CD4-positive, alpha-beta memory T cell (primary cell): ENCODE measurements around the gene C1QL4. TPM values are rescaled to one million over a fixed set of nuclear protein-coding genes. Genes with fewer than 3 reads are reported as not detected.

Source experiments
- CTCF ChIA-PET: fragments of 350-600 bp; sonication (Branson Sonifier 250); formaldehyde crosslinking; loops from one replicate; lab custom pipeline; 2021; ENCODE audit warnings: inconsistent platforms; ENCODE audit not compliant: partially characterized antibody; lab: Charles Lee
- POLR2A ChIA-PET: fragments of 350-600 bp; sonication (Branson Sonifier 250); formaldehyde crosslinking; loops from one replicate; lab custom pipeline; 2021; ENCODE audit not compliant: partially characterized antibody; lab: Charles Lee
- DNase-seq, 5 donors: peaks; one replicate each; pipeline versions ENCODE4 v3.0.0 to v3.0.0-alpha.2; 2020 to 2022; ENCODE audit warnings: mixed read lengths in 1 of 5
- H3K27ac ChIP-seq: one replicate; pipeline ENCODE4 v1.7.0; 2013; ENCODE audit warnings: low read depth, low read length
- H3K27me3 ChIP-seq: 2 replicates; pipeline ENCODE4 v1.7.0; 2013; ENCODE audit warnings: mild to moderate bottlenecking, low read length, moderate library complexity; ENCODE audit not compliant: insufficient read depth
- H3K36me3 ChIP-seq: 2 replicates; pipeline ENCODE4 v1.7.0; 2013; ENCODE audit warnings: mild to moderate bottlenecking, low read length, moderate library complexity; ENCODE audit not compliant: insufficient read depth
- H3K4me1 ChIP-seq: 2 replicates; pipeline ENCODE4 v1.7.0; 2013; ENCODE audit warnings: mild to moderate bottlenecking, low read length, moderate library complexity; ENCODE audit not compliant: insufficient read depth
- H3K4me3 ChIP-seq, 2 donors: one replicate each; pipeline ENCODE4 v1.7.0; 2013; ENCODE audit warnings: low read length in 2 of 2, mild to moderate bottlenecking in 1 of 2
- H3K9me3 ChIP-seq, 2 donors: one replicate each; pipeline ENCODE4 v1.7.0; 2013; ENCODE audit warnings: low read length in 2 of 2, control low read depth in 1 of 2; ENCODE audit not compliant: control insufficient read depth in 1 of 2
- H3K27ac Mint-ChIP-seq, 7 donors: one replicate each; pipeline ENCODE4 v1.8.0; 2020 to 2021; ENCODE audit warnings: mixed read lengths in 7 of 7, mild to moderate bottlenecking in 6 of 7, inconsistent platforms in 3 of 7, moderate library complexity in 3 of 7
- H3K27me3 Mint-ChIP-seq, 2 donors: one replicate each; pipeline ENCODE4 v1.8.0; 2020 to 2021; ENCODE audit warnings: mixed read lengths in 2 of 2
- H3K36me3 Mint-ChIP-seq, 2 donors: one replicate each; pipeline ENCODE4 v1.8.0; 2020 to 2021; ENCODE audit warnings: mixed read lengths in 2 of 2, inconsistent platforms in 1 of 2, mild to moderate bottlenecking in 1 of 2
- H3K4me1 Mint-ChIP-seq, 4 donors: one replicate each; pipeline ENCODE4 v1.8.0; 2020 to 2021; ENCODE audit warnings: mixed read lengths in 4 of 4, mild to moderate bottlenecking in 1 of 4
- H3K4me3 Mint-ChIP-seq, 8 donors: one replicate each; pipeline ENCODE4 v1.8.0; 2020 to 2021; ENCODE audit warnings: mixed read lengths in 8 of 8, mild to moderate bottlenecking in 7 of 8, moderate library complexity in 6 of 8, inconsistent platforms in 3 of 8
- H3K9me3 Mint-ChIP-seq, 8 donors: one replicate each; pipeline ENCODE4 v1.8.0; 2020 to 2021; ENCODE audit warnings: mixed read lengths in 8 of 8, mild to moderate bottlenecking in 5 of 8, inconsistent platforms in 3 of 8, moderate library complexity in 1 of 8
- intact Hi-C: fragments of 100-400 bp; cut with micrococcal nuclease; formaldehyde crosslinking; loops from one replicate; pipeline ENCODE4 v1.15.1; 2023
- polyA plus RNA-seq, 2 donors: library from polyadenylated mRNA; unstranded; fragments of 300-500 nt; fragmentation: Illumina TruSeq; gene quantifications; one replicate each; pipeline ENCODE4 v1.2.3, GENCODE V29; 2021
- total RNA-seq, 2 experiments: library from RNA; stranded (reverse); gene quantifications; one replicate each; pipeline ENCODE4 v1.2.3, GENCODE V29; 2021

The C1QL4 gene
- total and polyA plus RNA-seq, 4 experiments from 2014 or later, result not detected

GRCh38 chr12:49340971-49341776, 4.2 kb upstream of the C1QL4 start:
- Histone ChIP-seq H3K27ac (no peak overlapping the region), H3K9me3 (no peaks in the 10 kb centered on the region), H3K36me3 (no peaks in the 10 kb centered on the region), H3K4me1 (peaks cover 50% of the 10 kb centered on the region), H3K4me3 (no peak overlapping the region), H3K27me3 (peaks cover 43% of the 10 kb centered on the region)
- Mint-ChIP-seq H3K36me3 (no peaks in the 10 kb centered on the region), H3K27me3 (peaks cover 23 to 52% of the 10 kb centered on the region in 2 donors), H3K4me3 (peak overlapping the region in 6 of 8 donors; percentile 21 to 69 (median 55)), H3K27ac (peak overlapping the region in 1 of 7 donors; percentile 45), H3K9me3 (no peaks in the 10 kb centered on the region), H3K4me1 (peaks cover 17 to 59% (median 36%) of the 10 kb centered on the region in 4 donors)
- DNase-seq, result no peak
- ChIA-PET CTCF (interaction anchor here (1.0 to 4.0 kb wide), 16 partner anchors 9 to 196 kb away, joined by 3 to 46 read pairs (median 9); partner anchors contain the start of genes PRPH and SPATS2), POLR2A (interaction anchor here (1.2 to 2.6 kb wide), 5 partner anchors 10 to 76 kb away, joined by 3 to 12 read pairs (median 9); partner anchors contain the start of genes PRPH, TROAP and TUBA1C)
- intact Hi-C loops, result no loop called here

- CTCF ChIA-PET, result interaction anchor here (1.0 to 6.1 kb wide), 6 partner anchors 8 to 51 kb away, joined by 3 to 67 read pairs (median 27); partner anchors contain the start of genes DNAJC22 and TROAP
- Histone ChIP-seq H3K4me3 (no peak overlapping the region), H3K27me3 (peaks cover 43% of the 10 kb centered on the region), H3K27ac (no peak overlapping the region), H3K9me3 (no peaks in the 10 kb centered on the region), H3K4me1 (peaks cover 42% of the 10 kb centered on the region), H3K36me3 (no peaks in the 10 kb centered on the region)
- H3K36me3 Mint-ChIP-seq, result no peaks in the 10 kb centered on the region
- H3K4me3 Mint-ChIP-seq, result peak overlapping the region in 2 of 8 donors; percentile 14 to 69
- peaks cover 18 to 54% (median 35%) of the 10 kb centered on the region in 4 donors for H3K4me1 Mint-ChIP-seq
- intact Hi-C loops, result no loop called here
- DNase-seq, result no peak
- POLR2A ChIA-PET, result no interaction called here
- H3K27me3 Mint-ChIP-seq, result peaks cover 22 to 53% of the 10 kb centered on the region in 2 donors
- H3K9me3 Mint-ChIP-seq, result no peaks in the 10 kb centered on the region
- peak overlapping the region in 1 of 7 donors; percentile 45 for H3K27ac Mint-ChIP-seq
Observed at GRCh38 chr12:49340095-49340870, 3.3 kb upstream of the C1QL4 start.

DNA sequence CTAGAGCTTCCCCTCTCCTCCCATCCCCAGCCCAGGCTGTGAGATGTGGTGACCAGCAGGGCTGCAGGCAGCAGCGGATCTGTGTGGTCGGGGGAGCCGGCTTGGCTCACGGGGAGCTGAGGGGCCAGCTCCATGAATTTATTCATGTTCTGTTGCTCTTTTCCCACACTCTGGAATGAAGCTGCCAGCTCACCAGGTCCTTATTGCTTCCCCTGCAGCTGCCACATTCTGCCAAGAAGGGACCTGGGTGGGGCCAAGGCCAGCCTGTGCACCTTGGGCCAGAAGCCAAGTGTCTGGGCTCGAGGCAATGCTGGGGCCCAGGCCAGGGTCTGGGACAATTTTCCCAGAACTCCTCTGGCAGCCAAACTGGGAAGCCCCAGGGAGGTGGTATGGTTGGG, 2.5 kb upstream of the C1QL4 start:
- H3K4me1 Mint-ChIP-seq, result peaks cover 21 to 56% (median 34%) of the 10 kb centered on the region in 4 donors
- Histone ChIP-seq H3K9me3 (no peaks in the 10 kb centered on the region), H3K27ac (no peak overlapping the region), H3K27me3 (peaks cover 51% of the 10 kb centered on the region), H3K36me3 (no peaks in the 10 kb centered on the region), H3K4me1 (peaks cover 42% of the 10 kb centered on the region), H3K4me3 (no peak overlapping the region)
- CTCF ChIA-PET, result interaction anchor here (1.0 to 6.1 kb wide), 4 partner anchors 10 to 50 kb away, joined by 3 to 67 read pairs (median 34); partner anchors contain the start of genes DNAJC22, PRPH and TROAP
- H3K27ac Mint-ChIP-seq, result peak overlapping the region in 2 of 7 donors; percentile 12 to 45
- intact Hi-C loops, result no loop called here
- H3K4me3 Mint-ChIP-seq, result no peak overlapping the region
- no peaks in the 10 kb centered on the region for H3K36me3 Mint-ChIP-seq
- H3K27me3 Mint-ChIP-seq, result peaks cover 30 to 59% of the 10 kb centered on the region in 2 donors
- POLR2A ChIA-PET, result interaction anchor here (0.7 kb wide), 1 partner anchor 27 kb away, joined by 3 read pairs; no protein-coding TSS in a partner anchor
- DNase-seq, result no peak
- H3K9me3 Mint-ChIP-seq, result no peaks in the 10 kb centered on the region

DNA sequence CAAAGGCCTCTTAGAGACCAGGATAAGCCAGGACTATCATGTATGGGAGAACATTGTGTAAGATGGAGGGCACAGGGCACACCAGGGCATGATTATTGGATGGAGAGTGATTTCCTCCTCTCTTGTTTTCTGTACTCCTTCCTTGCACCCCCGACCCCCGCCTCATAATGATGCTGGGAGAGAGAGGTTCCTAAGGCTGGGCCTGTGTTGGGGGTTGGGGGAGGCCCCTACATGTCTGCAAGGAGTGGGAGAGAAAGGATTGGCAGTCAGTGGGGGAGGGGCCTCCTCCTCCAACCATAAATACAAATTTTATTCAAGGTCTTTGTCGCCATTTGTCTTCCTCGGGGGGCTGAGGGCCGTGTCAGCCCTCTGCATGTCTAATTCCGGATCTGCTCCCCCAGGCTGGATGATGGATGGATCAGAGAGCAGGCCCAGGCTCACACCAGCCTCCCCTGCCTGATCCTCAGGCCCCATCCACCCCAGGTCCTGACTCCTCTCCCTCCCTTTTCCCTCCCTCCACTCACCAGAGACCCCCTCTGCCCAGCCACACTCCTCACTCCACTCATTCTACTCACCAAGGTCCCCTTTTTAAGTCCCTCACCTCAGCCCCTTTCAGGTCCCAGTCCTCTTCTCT, 2.0 kb upstream of the C1QL4 start:
- H3K27me3 ChIP-seq, result peaks cover 50% of the 10 kb centered on the region
- H3K27me3 Mint-ChIP-seq, result peaks cover 32 to 60% of the 10 kb centered on the region in 2 donors
- H3K4me1 ChIP-seq, result peaks cover 39% of the 10 kb centered on the region
- peak overlapping the region in 2 of 7 donors; percentile 12 to 42 for H3K27ac Mint-ChIP-seq
- POLR2A ChIA-PET, result interaction anchor here (0.7 kb wide), 1 partner anchor 27 kb away, joined by 3 read pairs; no protein-coding TSS in a partner anchor
- no peaks in the 10 kb centered on the region for H3K9me3 ChIP-seq
- no peaks in the 10 kb centered on the region for H3K36me3 ChIP-seq
- H3K9me3 Mint-ChIP-seq, result no peaks in the 10 kb centered on the region
- intact Hi-C loops, result no loop called here
- no peak for DNase-seq
- H3K4me1 Mint-ChIP-seq, result peaks cover 21 to 53% (median 31%) of the 10 kb centered on the region in 4 donors
- no peak overlapping the region for H3K4me3 ChIP-seq
- no peaks in the 10 kb centered on the region for H3K36me3 Mint-ChIP-seq
- CTCF ChIA-PET, result interaction anchor here (1.0 to 6.1 kb wide), 6 partner anchors 11 to 68 kb away, joined by 3 to 67 read pairs (median 20); partner anchors contain the start of genes DNAJC22, PRPH and TROAP
- H3K4me3 Mint-ChIP-seq, result peak overlapping the region in 1 of 8 donors; percentile 17
- no peak overlapping the region for H3K27ac ChIP-seq

DNA sequence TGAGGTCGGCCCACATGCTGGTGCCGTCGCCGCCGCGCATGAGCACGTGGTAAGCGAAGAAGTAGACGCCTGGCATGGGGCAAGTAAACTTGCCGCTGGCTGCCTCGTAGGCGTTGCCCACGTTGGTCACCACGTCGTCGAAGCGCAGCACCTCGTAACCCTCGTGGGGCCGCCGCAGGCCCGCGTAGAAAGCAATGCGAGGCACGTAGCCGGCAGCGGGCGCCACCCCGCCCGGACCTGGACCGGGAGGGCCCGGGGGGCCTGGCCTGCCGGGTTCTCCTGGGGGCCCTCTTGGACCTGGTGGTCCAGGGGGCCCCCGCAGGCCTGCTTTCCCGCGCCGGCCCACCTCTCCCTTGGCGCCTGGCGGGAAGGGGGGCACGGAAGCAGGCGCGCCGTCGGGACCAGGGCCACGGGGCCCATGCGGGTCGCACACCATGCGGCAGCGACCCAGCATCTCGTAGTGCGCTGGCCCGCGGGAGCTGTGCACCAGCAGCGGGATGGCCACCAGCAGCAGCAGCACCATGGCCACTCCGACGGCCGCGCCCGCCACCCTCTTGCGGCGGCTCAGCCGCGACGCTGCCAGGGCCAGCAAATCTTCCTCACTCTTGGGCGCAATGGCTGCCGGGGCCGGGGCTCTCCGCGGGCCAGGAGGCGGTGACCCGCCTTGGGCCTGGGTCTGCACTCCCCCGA, 888 bp downstream of the C1QL4 start:
- H3K4me1 Mint-ChIP-seq, result peaks cover 16 to 42% (median 23%) of the 10 kb centered on the region in 4 donors
- CTCF ChIA-PET, result interaction anchor here (0.6 to 6.1 kb wide), 7 partner anchors 10 to 773 kb away, joined by 3 to 67 read pairs (median 19); partner anchors contain the start of genes DNAJC22 and TROAP
- peaks cover 42 to 68% of the 10 kb centered on the region in 2 donors for H3K27me3 Mint-ChIP-seq
- H3K9me3 Mint-ChIP-seq, result peaks cover 0 to 1% (median 0%) of the 10 kb centered on the region in 8 donors
- Histone ChIP-seq H3K36me3 (no peaks in the 10 kb centered on the region), H3K4me3 (no peak overlapping the region), H3K9me3 (no peaks in the 10 kb centered on the region), H3K27me3 (peaks cover 37% of the 10 kb centered on the region), H3K4me1 (peaks cover 22% of the 10 kb centered on the region), H3K27ac (no peak overlapping the region)
- H3K4me3 Mint-ChIP-seq, result peak overlapping the region in 1 of 8 donors; percentile 76
- no peaks in the 10 kb centered on the region for H3K36me3 Mint-ChIP-seq
- intact Hi-C loops, result no loop called here
- POLR2A ChIA-PET, result interaction anchor here (1.5 kb wide), 1 partner anchor 31 kb away, joined by 3 read pairs; the partner anchor contains the start of gene SPATS2
- peak overlapping the region in 1 of 7 donors; percentile 8 for H3K27ac Mint-ChIP-seq
- DNase-seq, result no peak
